Type B pancreatic cell (in vitro differentiated cells): ENCODE results near the gene NYAP1. TPM values are rescaled to one million over a fixed set of nuclear protein-coding genes. Genes with fewer than 3 reads are reported as not detected.
"Not testable (repeated sequence)": the region's sequence is repeated elsewhere in the genome, so short reads cannot be mapped to it uniquely, and the experiment has no call there.

Experiments used
- DNase-seq: peaks from one replicate; pipeline ENCODE4 v3.0.0; 2021; ENCODE audit warnings: mixed read lengths; ENCODE audit not compliant: unreplicated experiment; ENCODE audit errors: extremely low spot score
- H3K27ac Mint-ChIP-seq: 2 replicates; pipeline ENCODE4 v1.8.0; 2021; ENCODE audit warnings: mild to moderate bottlenecking, mixed read lengths
- H3K27me3 Mint-ChIP-seq: 2 replicates; pipeline ENCODE4 v1.8.0; 2021; ENCODE audit warnings: mixed read lengths
- H3K36me3 Mint-ChIP-seq: 2 replicates; pipeline ENCODE4 v1.8.0; 2021; ENCODE audit warnings: mixed read lengths
- H3K4me1 Mint-ChIP-seq: one replicate; pipeline ENCODE4 v1.8.0; 2021; ENCODE audit warnings: mixed read lengths; ENCODE audit not compliant: unreplicated experiment
- H3K4me3 Mint-ChIP-seq: 2 replicates; pipeline ENCODE4 v1.8.0; 2021; ENCODE audit warnings: mild to moderate bottlenecking, mixed read lengths
- H3K9me3 Mint-ChIP-seq: 2 replicates; pipeline ENCODE4 v1.8.0; 2021; ENCODE audit warnings: mixed read lengths
- total RNA-seq: library from RNA; stranded (reverse); gene quantifications from 2 replicates; pipeline ENCODE4 v1.2.1, GENCODE V29; 2021; ENCODE audit warnings: low replicate concordance
- TF ChIP-seq, protein P1 (sequence below): fragments of 200-600 bp; sonication (generic); conservative IDR thresholded peaks from 2 replicates; pipeline ENCODE4 v1.5.0; 2021; ENCODE audit warnings: antibody characterized with exemption, mild to moderate bottlenecking

The NYAP1 gene
- total RNA-seq, 1 donor from 2014 or later: 6.3 TPM

DNA sequence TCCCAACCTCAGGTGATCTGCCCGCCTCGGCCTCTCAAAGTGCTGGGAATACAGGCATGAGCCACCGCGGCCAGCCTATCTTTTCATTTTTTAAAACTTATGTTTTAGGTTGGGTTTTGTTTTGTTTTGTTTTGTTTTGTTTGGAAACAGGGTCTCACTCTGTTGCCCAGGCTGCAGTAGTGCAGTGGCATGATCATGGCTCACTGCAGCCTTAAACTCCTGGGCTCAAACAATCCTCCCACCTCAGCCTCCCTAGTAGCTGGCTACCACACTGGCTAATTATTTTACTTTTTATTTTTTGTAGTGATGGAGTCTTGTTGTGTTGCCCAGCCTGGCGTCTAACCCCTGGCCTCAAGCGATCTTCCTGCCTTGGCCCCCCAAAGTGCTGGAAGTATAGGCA is 35.9 kb downstream of the NYAP1 start:
- Mint-ChIP-seq H3K4me3 (no peak overlapping the region), H3K9me3 (no peaks in the 10 kb centered on the region), H3K36me3 (no peaks in the 10 kb centered on the region), H3K4me1 (peaks cover 12% of the 10 kb centered on the region), H3K27ac (no peak overlapping the region), H3K27me3 (no peaks in the 10 kb centered on the region)
- TF ChIP-seq, protein P1, sequence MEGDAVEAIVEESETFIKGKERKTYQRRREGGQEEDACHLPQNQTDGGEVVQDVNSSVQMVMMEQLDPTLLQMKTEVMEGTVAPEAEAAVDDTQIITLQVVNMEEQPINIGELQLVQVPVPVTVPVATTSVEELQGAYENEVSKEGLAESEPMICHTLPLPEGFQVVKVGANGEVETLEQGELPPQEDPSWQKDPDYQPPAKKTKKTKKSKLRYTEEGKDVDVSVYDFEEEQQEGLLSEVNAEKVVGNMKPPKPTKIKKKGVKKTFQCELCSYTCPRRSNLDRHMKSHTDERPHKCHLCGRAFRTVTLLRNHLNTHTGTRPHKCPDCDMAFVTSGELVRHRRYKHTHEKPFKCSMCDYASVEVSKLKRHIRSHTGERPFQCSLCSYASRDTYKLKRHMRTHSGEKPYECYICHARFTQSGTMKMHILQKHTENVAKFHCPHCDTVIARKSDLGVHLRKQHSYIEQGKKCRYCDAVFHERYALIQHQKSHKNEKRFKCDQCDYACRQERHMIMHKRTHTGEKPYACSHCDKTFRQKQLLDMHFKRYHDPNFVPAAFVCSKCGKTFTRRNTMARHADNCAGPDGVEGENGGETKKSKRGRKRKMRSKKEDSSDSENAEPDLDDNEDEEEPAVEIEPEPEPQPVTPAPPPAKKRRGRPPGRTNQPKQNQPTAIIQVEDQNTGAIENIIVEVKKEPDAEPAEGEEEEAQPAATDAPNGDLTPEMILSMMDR: no peak
- DNase-seq: no peak

DNA sequence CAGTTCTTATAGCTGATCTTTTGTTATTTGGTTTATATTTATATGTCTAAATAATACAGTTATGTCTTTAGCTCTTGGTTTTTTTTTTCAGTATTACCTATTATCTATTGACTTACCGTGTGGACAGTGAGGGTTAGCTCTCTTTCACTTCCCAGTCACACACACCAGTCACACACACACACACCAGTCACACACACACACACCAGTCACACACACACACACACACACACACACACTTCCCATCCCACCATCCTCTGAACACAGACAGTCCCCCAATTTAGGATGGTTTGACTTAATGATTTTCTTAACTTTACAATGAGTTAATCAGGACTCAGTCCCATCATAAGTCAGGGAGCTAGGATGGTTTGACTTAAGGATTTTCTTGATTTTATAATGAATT is 36.4 kb downstream of the NYAP1 start:
- no peaks in the 10 kb centered on the region for H3K36me3 Mint-ChIP-seq
- H3K9me3 Mint-ChIP-seq: no peaks in the 10 kb centered on the region
- no peaks in the 10 kb centered on the region for H3K27me3 Mint-ChIP-seq

DNA sequence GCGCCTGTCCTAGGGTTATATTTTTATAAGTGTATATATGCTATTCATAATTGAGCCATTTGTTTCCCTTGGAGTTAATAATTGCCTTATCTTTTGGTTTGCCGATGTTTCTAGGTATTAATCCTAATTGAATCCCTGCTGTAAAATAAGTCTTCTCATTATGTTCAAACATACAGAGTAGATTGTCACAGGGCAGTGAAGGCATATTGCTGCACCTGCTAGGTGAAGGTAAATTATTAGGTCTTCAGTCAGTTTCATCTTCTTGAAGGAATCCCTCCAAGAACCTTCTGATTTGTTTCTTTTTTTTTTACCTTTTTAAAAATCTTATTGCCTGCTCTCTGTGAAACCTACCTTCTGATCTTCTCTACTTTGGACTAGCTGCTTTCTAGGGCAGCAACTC is 37.3 kb downstream of the NYAP1 start:
- TF ChIP-seq, protein P1: no peak
- no peaks in the 10 kb centered on the region for H3K27me3 Mint-ChIP-seq
- H3K27ac Mint-ChIP-seq: no peak overlapping the region

More for the DNA sequence above, 36.4 kb downstream of the NYAP1 start:
- Mint-ChIP-seq H3K27ac (no peak overlapping the region), H3K4me1 (peaks cover 8% of the 10 kb centered on the region), H3K4me3 (no peak overlapping the region)
- no peak for DNase-seq
- TF ChIP-seq, protein P1: no peak

DNA sequence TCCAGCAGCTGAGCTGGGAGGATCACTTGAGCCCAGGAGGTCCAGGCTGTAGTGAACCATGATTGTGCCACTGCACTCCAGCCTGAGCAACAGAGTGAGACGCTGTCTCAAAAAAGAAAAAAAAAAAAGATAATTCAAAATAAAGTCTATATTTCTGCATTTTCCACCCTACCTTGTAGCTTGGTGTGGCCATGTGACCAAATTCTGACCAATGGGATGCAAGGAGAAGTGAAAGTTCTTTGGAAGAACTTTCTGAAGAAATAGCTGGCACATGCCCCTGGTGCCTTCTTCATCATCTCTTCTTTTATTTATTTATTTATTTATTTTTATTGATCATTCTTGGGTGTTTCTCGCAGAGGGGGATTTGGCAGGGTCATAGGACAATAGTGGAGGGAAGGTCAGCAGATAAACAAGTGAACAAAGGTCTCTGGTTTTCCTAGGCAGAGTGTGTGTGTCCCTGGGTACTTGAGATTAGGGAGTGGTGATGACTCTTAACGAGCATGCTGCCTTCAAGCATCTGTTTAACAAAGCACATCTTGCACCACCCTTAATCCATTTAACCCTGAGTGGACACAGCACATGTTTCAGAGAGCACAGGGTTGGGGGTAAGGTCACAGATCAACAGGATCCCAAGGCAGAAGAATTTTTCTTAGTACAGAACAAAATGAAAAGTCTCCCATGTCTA is 38.3 kb downstream of the NYAP1 start:
- not testable (repeated sequence) for H3K4me1 Mint-ChIP-seq, H3K27me3 Mint-ChIP-seq, H3K9me3 Mint-ChIP-seq, DNase-seq, H3K27ac Mint-ChIP-seq, H3K36me3 Mint-ChIP-seq, H3K4me3 Mint-ChIP-seq

More for the DNA sequence above, 37.3 kb downstream of the NYAP1 start:
- no peaks in the 10 kb centered on the region for H3K9me3 Mint-ChIP-seq
- DNase-seq: no peak
- peaks cover 3% of the 10 kb centered on the region for H3K4me1 Mint-ChIP-seq
- no peak overlapping the region for H3K4me3 Mint-ChIP-seq
- no peaks in the 10 kb centered on the region for H3K36me3 Mint-ChIP-seq

DNA sequence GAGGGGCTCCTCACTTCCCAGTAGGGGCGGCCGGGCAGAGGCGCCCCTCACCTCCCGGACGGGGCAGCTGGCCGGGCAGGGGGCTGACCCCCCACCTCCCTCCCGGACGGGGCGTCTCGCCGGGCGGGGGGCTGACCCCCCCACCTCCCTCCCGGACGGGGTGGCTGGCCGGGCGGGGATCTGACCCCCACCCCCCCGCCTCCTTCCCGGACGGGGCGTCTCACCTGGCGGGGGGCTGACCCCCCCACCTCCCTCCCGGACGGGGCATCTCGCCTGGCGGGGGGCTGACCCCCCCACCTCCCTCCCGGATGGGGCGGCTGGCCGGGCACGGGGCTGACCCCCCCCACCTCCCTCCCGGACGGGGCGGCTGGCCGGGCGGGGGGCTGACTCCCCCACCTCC is 39.5 kb downstream of the NYAP1 start:
- H3K36me3 Mint-ChIP-seq, H3K27me3 Mint-ChIP-seq, H3K4me1 Mint-ChIP-seq, DNase-seq, H3K9me3 Mint-ChIP-seq, H3K27ac Mint-ChIP-seq, H3K4me3 Mint-ChIP-seq: not testable (repeated sequence)

DNA sequence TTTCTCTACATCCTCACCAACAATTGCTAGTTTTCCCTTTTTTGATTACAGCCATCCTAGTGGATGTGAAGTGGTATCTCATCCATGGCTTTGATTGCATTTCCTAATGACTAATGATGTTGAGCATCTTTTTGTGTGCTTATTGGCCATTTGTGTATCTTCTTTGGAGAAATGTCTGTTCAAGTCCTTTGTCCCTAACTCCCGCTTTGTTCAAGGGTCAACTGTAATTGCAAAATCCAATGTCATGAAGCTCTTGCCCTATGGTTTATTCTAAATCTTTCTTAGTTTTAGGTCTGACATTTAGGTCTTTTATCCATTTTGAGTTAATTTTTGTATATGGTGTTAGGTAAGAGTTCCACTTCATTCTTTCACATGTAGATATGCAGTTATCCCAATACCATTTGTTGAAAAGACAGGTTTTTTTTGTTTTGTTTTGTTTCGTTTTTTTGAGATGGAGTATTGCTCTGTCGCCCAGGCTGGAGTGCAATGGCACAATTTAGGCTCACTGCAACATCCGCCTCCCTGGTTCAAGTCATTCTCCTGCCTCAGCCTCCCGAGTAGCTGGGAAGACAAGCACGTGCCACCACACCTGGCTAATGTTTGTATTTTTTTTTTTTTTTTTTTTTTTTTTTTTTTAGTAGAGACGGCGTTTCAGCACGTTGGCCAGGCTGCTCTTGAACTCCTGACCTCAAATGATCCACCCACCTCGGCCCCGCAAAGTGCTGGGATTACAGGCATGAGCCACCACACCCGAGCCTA is 44.6 kb downstream of the NYAP1 start:
- not testable (repeated sequence) for H3K4me3 Mint-ChIP-seq, H3K36me3 Mint-ChIP-seq, H3K4me1 Mint-ChIP-seq, DNase-seq, H3K27me3 Mint-ChIP-seq, H3K27ac Mint-ChIP-seq, H3K9me3 Mint-ChIP-seq
